ENCODE results near the gene LPP. TPM values are rescaled to one million over a fixed set of nuclear protein-coding genes. Genes with fewer than 3 reads are reported as not detected.

The LPP gene
- total and polyA plus RNA-seq, 10 of the 15 experiments (the other 5 are each of a cell fraction or from before 2014, with no cell fraction given) = under 0.01 to 0.62 (median 0.03) TPM

- H3K9me3 ChIP-seq (replicated peaks; ENCODE audit: control insufficient read depth, insufficient read depth, low read length) = no peaks in the 10 kb centered on the region
- ChIA-PET POLR2A (no interaction called here), CTCF (interaction anchor here (0.7 to 6.2 kb wide), 3 partner anchors 11 to 1007 kb away, joined by 3 to 105 read pairs (median 4); no protein-coding TSS in a partner anchor), SMC1A (ENCODE audit: uncharacterized antibody, unreplicated experiment) (interaction anchor here (1.4 to 3.4 kb wide), 3 partner anchors 22 to 1006 kb away, joined by 3 to 28 read pairs (median 3); no protein-coding TSS in a partner anchor), RAD21 (ENCODE audit: unreplicated experiment) (interaction anchor here (1.5 kb wide), 1 partner anchor 1006 kb away, joined by 4 read pairs; no protein-coding TSS in a partner anchor)
- WGBS (ENCODE audit: insufficient coverage, insufficient replicate concordance, low lambda C conversion rate, missing lambda C conversion rate) = 43% methylated on average over 3 of the region's 3 CpGs
- H3K4me2 ChIP-seq (ENCODE audit: control insufficient read depth, insufficient read depth) = no peak overlapping the region
- FAIRE-seq = no peak
- no peak overlapping the region for H3K4me3 ChIP-seq
- no peak overlapping the region for H2AFZ ChIP-seq (ENCODE audit: control insufficient read depth, low read depth, low read length)
- H3K27ac ChIP-seq (ENCODE audit: control insufficient read depth, insufficient read depth) = no peak overlapping the region
- no peaks in the 10 kb centered on the region for H3K4me1 ChIP-seq (ENCODE audit: control insufficient read depth, insufficient read depth, low read length)
- peaks cover 0 to 2% of the 10 kb centered on the region in 2 experiments; a peak in 1 of 4 replicates for H3K27me3 ChIP-seq (replicated peaks in 1 of 2; ENCODE audit: control insufficient read depth in 2 of 2, insufficient read depth in 2 of 2, low read length in 1 of 2)
- H3K36me3 ChIP-seq (ENCODE audit: control insufficient read depth in 2 of 2, insufficient read depth in 2 of 2, low read length in 1 of 2) = no peaks in the 10 kb centered on the region
- no peaks in the 10 kb centered on the region for H3K79me2 ChIP-seq (ENCODE audit: control insufficient read depth, insufficient read depth, low read length)
- no TSS peak for BruUV-seq (replicated peaks)
- intact Hi-C loops (cut with micrococcal nuclease; ENCODE audit: unreplicated experiment) (no loop called here), in situ Hi-C loops (cut with MboI) (no loop called here)
- no peak overlapping the region for H3K9ac ChIP-seq (ENCODE audit: control insufficient read depth, insufficient read depth, low read length)
- no peaks in the 10 kb centered on the region for H4K20me1 ChIP-seq (ENCODE audit: control insufficient read depth, insufficient read depth)
- TF ChIP-seq MEF2A (IDR thresholded peaks at IDR 0.05; ENCODE audit: insufficient read depth, low read depth, low read length) = no peak
- no peak for TF ChIP-seq IKZF1 (conservative IDR thresholded peaks at IDR 0.05)
- no peak for TF ChIP-seq PML (IDR thresholded peaks at IDR 0.05; ENCODE audit: low read length)
- TF ChIP-seq CEBPZ (IDR thresholded peaks at IDR 0.05; ENCODE audit: low read depth, low read length) = no peak
- TF ChIP-seq, protein P1, sequence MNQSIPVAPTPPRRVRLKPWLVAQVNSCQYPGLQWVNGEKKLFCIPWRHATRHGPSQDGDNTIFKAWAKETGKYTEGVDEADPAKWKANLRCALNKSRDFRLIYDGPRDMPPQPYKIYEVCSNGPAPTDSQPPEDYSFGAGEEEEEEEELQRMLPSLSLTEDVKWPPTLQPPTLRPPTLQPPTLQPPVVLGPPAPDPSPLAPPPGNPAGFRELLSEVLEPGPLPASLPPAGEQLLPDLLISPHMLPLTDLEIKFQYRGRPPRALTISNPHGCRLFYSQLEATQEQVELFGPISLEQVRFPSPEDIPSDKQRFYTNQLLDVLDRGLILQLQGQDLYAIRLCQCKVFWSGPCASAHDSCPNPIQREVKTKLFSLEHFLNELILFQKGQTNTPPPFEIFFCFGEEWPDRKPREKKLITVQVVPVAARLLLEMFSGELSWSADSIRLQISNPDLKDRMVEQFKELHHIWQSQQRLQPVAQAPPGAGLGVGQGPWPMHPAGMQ (IDR thresholded peaks at IDR 0.05; ENCODE audit: borderline replicate concordance) = no peak
- no peak for TF ChIP-seq MEF2B (IDR thresholded peaks at IDR 0.05; ENCODE audit: partially characterized antibody, poor library complexity, severe bottlenecking)
- ATAC-seq = no peak
- DNase-seq (ENCODE audit: low read depth, low spot score) = no peak
These were observed 592.4 kb downstream of the LPP start for GRCh38 chr3:188746291-188746783.

All from GM12878 (cell line).